Activated naive CD8-positive, alpha-beta T cell (primary cell): ENCODE measurements around the gene FLVCR2.

Experiments used
- H3K27ac Mint-ChIP-seq: one replicate; pipeline ENCODE4 v1.8.0; 2021; ENCODE audit warnings: mixed read lengths
- H3K27me3 Mint-ChIP-seq: one replicate; pipeline ENCODE4 v1.8.0; 2021; ENCODE audit warnings: mixed read lengths
- H3K36me3 Mint-ChIP-seq: one replicate; pipeline ENCODE4 v1.8.0; 2021; ENCODE audit warnings: mixed read lengths
- H3K4me1 Mint-ChIP-seq: one replicate; pipeline ENCODE4 v1.8.0; 2021; ENCODE audit warnings: low read depth, mixed read lengths
- H3K4me3 Mint-ChIP-seq: one replicate; pipeline ENCODE4 v1.8.0; 2021; ENCODE audit warnings: mild to moderate bottlenecking, mixed read lengths
- H3K9me3 Mint-ChIP-seq: one replicate; pipeline ENCODE4 v1.8.0; 2021; ENCODE audit warnings: low read depth, mixed read lengths

Gene FLVCR2

DNA sequence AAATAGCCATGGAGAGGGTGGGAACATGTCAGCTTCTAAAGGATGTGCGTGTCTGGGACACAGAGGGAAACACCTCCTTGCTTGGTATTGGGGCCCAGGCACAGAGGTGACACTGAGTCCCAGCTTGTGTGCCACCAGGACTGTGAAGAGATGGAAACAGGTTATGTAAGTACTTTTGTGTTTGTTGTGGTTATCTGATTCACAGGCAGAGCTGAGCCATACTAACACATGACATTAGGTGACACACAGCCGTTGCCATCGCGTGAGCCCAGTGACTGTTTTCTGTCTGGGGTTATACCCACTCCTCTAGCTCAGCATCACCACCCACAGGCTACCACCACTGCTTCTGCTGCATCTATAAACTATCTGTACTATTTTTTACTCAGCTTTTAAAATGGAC is 12.1 kb upstream of the FLVCR2 start:
- Mint-ChIP-seq H3K27ac (peak overlapping the region; percentile 97), H3K4me3 (peak overlapping the region; percentile 74), H3K36me3 (no peaks in the 10 kb centered on the region), H3K27me3 (no peaks in the 10 kb centered on the region), H3K4me1 (peaks cover 56% of the 10 kb centered on the region), H3K9me3 (no peaks in the 10 kb centered on the region)

DNA sequence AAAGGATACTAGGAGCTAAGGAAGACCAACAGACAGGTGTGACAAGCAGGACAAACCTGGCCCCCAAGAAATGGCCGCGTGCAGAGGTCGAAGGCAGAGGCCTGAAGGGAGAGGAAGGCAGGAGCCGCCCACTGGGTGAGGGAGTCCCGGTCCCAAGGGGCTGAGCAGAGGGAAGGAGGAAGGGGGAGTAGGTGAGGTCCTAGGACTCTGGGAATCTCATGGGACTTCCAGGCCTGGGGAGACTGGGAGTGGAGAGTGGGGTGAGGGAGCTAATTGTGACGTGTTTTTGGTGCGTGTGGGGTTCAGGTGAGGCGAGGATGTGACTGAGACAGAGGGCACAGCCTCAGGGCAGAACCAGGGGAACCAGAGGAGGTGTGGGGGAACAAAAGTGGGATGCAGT is 11.7 kb upstream of the FLVCR2 start:
- H3K27ac Mint-ChIP-seq, result peak overlapping the region; percentile 97
- H3K4me1 Mint-ChIP-seq, result peaks cover 52% of the 10 kb centered on the region
- no peaks in the 10 kb centered on the region for H3K9me3 Mint-ChIP-seq
- H3K4me3 Mint-ChIP-seq, result peak overlapping the region; percentile 74
- no peaks in the 10 kb centered on the region for H3K36me3 Mint-ChIP-seq
- H3K27me3 Mint-ChIP-seq, result no peaks in the 10 kb centered on the region

DNA sequence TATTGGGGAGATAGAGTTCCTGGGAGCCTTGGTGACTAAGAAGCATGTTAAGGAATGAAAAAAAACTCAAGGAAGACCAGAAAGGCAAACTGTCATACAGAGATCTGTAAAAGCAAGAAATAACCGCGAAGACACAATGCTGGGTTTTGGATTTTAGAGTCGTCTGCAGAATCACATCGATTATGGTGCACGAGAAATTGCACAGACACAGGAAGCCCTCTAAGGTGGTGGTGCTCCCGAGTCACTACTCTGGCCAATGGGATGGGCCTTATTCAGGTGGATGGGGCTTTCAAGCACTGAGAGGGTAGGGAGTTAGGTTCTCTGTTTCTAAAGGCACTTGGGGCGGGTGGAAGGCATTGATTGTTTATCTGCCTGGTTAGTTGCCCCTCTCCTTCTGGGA is 10.3 kb upstream of the FLVCR2 start:
- no peaks in the 10 kb centered on the region for H3K36me3 Mint-ChIP-seq
- H3K4me1 Mint-ChIP-seq, result peaks cover 47% of the 10 kb centered on the region
- peak overlapping the region; percentile 92 for H3K27ac Mint-ChIP-seq
- no peaks in the 10 kb centered on the region for H3K9me3 Mint-ChIP-seq
- H3K4me3 Mint-ChIP-seq, result no peak overlapping the region
- no peaks in the 10 kb centered on the region for H3K27me3 Mint-ChIP-seq

DNA sequence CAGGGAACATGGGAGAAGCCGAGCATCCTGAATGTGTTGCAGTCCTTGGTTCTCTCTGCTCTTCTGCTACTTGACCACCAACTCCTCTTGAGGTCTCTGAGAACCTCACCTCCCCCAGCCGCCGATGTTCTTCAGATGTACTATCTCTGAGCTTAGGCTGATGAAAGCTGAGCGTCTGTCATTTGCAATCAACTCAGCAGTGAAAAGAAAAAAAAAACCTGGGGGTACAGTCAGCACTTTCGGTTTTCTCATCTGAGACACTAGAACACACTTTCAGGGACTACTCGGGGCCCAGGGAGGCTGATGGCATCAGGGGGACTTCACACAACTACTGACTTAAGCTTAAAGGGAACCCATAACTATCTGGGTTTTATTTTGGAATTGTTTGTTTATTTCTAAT is 9.6 kb upstream of the FLVCR2 start:
- Mint-ChIP-seq H3K36me3 (peaks cover 3% of the 10 kb centered on the region), H3K4me3 (no peak overlapping the region), H3K4me1 (peaks cover 47% of the 10 kb centered on the region), H3K27ac (peak overlapping the region; percentile 69), H3K9me3 (no peaks in the 10 kb centered on the region), H3K27me3 (no peaks in the 10 kb centered on the region)

DNA sequence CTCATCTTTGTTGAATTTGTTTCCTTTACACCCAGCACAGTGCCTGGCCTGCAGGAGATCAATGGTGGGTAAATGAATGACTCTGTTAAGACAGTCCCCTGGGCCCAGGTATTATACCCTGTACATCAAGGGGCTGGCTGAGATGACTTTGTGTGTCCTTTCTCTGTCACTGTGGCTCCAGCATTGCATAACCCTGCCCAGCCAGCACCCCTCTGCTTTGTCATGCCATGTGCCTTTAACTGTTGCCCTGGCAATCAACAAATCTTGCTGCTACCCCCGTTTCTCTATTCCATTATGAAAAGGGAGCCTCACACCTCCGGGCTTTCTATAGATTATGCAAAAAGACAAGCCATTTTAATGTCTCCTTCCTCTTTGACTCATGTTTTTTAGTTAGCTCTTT is 7.6 kb upstream of the FLVCR2 start:
- Mint-ChIP-seq H3K27ac (peak overlapping the region; percentile 75), H3K9me3 (no peaks in the 10 kb centered on the region), H3K27me3 (no peaks in the 10 kb centered on the region), H3K4me3 (no peak overlapping the region), H3K36me3 (peaks cover 3% of the 10 kb centered on the region), H3K4me1 (peaks cover 34% of the 10 kb centered on the region)

DNA sequence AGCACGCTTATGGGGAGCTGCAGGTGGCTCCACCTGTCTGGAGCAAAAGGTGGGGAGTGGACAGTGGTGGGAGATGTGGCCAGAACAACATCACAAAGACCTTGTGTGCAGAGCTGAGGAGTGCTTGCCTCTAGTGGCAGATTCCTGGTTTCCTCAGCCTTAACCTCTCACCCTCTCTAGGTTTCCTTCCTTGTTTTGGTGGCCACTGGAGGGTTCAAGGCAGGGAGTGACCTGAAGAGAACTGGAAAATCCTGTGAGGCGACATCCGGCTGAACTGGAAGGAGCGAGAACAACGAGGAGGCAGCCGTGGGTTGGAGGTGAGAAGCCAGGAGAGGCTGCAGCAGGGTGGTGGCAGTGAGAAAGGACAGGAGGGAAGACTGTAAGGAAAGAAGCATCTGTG is 6.3 kb upstream of the FLVCR2 start:
- H3K4me3 Mint-ChIP-seq, result no peak overlapping the region
- H3K27ac Mint-ChIP-seq, result peak overlapping the region; percentile 56

DNA sequence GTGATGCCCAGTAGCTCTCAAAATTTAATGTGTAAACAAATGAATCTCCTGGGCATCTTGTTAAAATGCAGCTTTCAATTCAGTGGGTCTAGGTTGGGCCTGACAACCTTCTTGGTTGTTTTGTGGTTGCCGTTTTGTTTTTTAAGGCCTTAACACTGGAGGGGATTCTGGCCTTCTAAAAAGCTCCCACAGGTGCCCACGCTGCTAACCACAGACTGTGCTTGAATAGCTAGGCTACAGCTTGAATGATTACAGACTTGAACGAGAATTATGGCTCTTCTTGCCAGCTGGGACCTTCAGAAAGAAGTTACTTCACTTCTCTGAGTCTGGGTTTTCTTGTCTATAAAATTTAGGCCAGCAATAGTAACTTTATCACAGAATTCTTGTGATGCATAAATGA is 1.3 kb upstream of the FLVCR2 start:
- peaks cover 3% of the 10 kb centered on the region for H3K36me3 Mint-ChIP-seq
- H3K4me1 Mint-ChIP-seq, result peaks cover 13% of the 10 kb centered on the region
- H3K9me3 Mint-ChIP-seq, result no peaks in the 10 kb centered on the region
- no peaks in the 10 kb centered on the region for H3K27me3 Mint-ChIP-seq
- no peak overlapping the region for H3K4me3 Mint-ChIP-seq
- peak overlapping the region; percentile 87 for H3K27ac Mint-ChIP-seq

More for the DNA sequence above, 6.3 kb upstream of the FLVCR2 start:
- Mint-ChIP-seq H3K9me3 (no peaks in the 10 kb centered on the region), H3K27me3 (no peaks in the 10 kb centered on the region), H3K36me3 (peaks cover 3% of the 10 kb centered on the region), H3K4me1 (peaks cover 21% of the 10 kb centered on the region)

DNA sequence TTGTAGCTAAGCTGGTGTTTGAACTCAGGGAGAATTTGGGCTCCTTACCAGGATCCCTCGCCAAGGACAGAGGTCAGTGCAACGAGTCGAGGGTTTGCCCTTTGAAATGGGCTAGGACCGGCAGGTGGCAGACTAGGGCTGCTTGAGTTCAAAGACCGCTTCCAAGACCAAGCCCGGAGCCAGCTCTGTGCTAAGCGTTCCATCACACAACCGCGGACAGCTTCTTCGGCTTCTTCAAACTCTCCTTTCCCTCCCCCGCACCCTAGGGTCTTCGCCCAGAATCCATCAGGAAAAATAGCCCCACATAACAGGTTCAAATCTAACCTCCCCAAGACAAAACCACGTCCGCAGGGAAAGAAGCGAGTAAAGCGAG is 705 bp upstream of the FLVCR2 start:
- no peak overlapping the region for H3K4me3 Mint-ChIP-seq
- peaks cover 13% of the 10 kb centered on the region for H3K4me1 Mint-ChIP-seq
- H3K27me3 Mint-ChIP-seq, result no peaks in the 10 kb centered on the region
- peak overlapping the region; percentile 87 for H3K27ac Mint-ChIP-seq
- H3K9me3 Mint-ChIP-seq, result no peaks in the 10 kb centered on the region
- peaks cover 3% of the 10 kb centered on the region for H3K36me3 Mint-ChIP-seq

DNA sequence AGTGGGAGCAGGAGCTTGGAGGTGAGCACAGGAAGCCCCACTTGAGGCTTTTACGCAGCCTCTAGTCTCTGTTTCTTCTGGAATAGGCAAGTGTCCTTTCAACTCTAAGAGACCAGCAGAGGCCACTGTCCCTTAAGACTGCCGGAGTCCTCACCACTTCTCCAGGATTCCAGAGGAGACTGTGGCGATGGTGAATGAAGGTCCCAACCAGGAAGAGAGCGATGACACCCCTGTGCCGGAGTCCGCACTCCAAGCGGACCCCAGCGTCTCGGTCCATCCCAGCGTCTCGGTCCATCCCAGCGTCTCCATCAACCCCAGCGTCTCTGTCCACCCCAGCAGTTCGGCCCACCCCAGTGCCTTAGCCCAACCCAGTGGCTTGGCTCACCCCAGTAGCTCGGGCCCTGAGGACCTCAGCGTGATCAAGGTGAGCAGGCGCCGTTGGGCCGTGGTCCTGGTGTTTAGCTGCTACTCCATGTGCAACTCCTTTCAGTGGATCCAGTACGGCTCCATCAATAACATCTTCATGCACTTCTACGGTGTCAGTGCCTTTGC is 442 bp downstream of the FLVCR2 start:
- no peaks in the 10 kb centered on the region for H3K36me3 Mint-ChIP-seq
- H3K27me3 Mint-ChIP-seq, result no peaks in the 10 kb centered on the region
- no peaks in the 10 kb centered on the region for H3K9me3 Mint-ChIP-seq
- H3K4me3 Mint-ChIP-seq, result no peak overlapping the region
- H3K27ac Mint-ChIP-seq, result no peak overlapping the region
- peaks cover 13% of the 10 kb centered on the region for H3K4me1 Mint-ChIP-seq

DNA sequence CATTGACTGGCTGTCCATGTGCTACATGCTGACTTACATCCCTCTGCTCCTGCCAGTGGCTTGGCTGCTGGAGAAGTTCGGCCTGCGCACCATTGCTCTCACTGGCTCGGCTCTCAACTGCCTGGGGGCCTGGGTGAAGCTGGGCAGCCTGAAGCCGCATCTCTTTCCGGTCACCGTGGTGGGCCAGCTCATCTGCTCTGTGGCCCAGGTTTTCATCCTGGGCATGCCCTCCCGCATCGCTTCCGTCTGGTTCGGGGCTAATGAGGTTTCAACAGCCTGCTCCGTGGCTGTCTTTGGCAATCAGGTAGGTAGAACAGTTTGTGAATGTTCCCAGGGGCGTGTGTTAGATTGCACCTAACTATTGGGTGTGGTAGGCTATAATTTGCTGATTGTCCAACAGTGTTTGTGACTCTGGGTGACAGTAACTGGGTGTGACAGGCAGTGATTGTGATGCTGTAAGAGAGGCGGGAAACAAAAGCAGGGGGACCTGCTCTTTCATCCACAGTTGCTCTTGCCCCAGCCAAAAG is 981 bp downstream of the FLVCR2 start:
- no peaks in the 10 kb centered on the region for H3K9me3 Mint-ChIP-seq
- H3K27me3 Mint-ChIP-seq, result no peaks in the 10 kb centered on the region
- H3K27ac Mint-ChIP-seq, result peak overlapping the region; percentile 43
- H3K36me3 Mint-ChIP-seq, result no peaks in the 10 kb centered on the region
- peaks cover 13% of the 10 kb centered on the region for H3K4me1 Mint-ChIP-seq
- no peak overlapping the region for H3K4me3 Mint-ChIP-seq

DNA sequence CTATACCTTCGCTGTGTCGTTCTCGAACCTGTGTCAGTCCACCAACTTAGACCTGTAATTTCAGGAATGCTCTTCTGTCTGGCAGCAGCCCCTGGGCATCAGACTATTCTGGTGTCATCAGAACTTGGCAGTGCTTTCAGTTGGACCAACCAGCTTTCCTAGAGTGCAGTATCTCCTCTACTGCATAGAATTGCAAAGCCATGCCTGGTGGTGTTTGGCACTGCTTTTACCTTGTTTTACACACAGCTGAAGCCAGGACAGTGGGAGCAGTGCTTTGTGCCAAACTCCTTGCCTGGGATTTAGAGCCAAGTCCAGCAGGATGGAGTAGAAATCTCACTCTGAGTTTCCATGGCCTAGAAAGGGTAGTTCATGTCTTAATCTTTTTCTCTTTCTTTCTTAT is 1.5 kb downstream of the FLVCR2 start:
- no peaks in the 10 kb centered on the region for H3K27me3 Mint-ChIP-seq
- H3K27ac Mint-ChIP-seq, result no peak overlapping the region
- H3K9me3 Mint-ChIP-seq, result no peaks in the 10 kb centered on the region
- no peak overlapping the region for H3K4me3 Mint-ChIP-seq
- H3K36me3 Mint-ChIP-seq, result no peaks in the 10 kb centered on the region
- H3K4me1 Mint-ChIP-seq, result peaks cover 13% of the 10 kb centered on the region

DNA sequence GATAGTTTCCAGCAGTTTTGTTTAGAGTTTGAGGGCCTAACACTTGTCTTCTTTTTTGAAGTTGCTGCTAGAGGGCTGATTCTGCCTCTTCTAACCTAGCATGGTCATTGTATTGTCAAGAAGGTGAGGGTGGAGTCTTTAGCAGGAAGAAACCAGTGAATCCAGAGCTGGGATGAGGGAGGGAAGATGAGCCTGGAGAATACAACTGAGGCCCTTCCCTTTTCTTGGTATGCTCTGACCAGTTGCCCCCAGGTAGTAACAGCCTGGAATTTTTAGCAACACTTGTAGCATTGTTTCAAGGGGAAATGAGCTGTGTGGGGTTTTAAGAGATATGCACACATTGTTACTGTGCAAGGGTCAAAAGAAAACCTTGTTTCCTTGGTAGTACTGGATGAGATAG is 9.0 kb downstream of the FLVCR2 start:
- Mint-ChIP-seq H3K27me3 (no peaks in the 10 kb centered on the region), H3K4me1 (no peaks in the 10 kb centered on the region), H3K4me3 (no peak overlapping the region), H3K27ac (no peak overlapping the region), H3K9me3 (no peaks in the 10 kb centered on the region), H3K36me3 (peaks cover 2% of the 10 kb centered on the region)

DNA sequence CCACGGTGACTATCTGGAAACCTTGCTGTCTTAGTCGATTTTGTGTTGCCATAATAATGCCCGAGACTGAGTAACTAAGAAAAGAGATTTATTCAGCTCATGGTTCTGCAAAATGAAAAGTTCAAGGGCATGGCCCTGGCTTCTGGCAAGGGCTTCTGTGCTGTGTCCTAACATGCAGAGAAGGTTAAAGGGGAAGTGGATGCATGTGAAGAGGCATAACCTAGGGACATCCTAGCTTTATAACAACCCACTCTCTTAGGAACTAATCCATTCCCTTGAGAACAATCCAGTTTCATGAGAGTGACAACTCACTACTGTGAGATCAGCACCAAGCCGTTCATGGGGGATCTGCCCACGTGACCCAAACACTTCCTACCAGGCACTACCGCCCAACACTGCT is 11.5 kb downstream of the FLVCR2 start:
- Mint-ChIP-seq H3K9me3 (no peaks in the 10 kb centered on the region), H3K4me3 (no peak overlapping the region), H3K27me3 (no peaks in the 10 kb centered on the region), H3K27ac (no peak overlapping the region), H3K4me1 (no peaks in the 10 kb centered on the region), H3K36me3 (peaks cover 4% of the 10 kb centered on the region)

DNA sequence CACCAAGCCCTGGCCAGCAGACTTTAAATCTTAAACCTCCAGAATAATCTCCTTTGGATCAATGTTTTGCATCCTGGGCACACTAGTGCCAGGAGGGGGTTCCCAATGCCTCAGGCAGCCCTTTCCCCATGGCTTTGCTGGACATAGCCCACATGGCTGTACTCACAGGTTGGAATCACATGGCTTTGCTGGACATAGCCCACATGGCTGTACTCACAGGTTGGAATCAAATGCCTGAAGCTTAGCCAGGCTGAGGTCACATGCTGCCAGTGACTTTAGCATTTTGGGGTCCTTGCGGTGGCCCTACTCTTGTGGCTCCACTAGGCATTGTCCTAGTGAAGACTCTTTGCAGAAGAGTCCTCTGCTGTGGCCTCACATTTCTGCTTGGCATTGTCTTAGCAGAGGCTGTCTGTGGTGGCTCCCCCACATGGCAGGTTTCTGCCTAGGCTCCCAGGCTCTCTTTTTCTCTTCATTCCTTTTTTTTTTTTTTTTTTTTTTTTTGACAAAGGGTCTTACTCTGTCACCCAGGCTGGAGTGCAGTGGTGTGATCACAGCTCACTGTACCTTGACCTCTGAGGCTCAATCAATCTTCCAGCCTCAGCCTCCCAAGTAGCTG is 13.0 kb downstream of the FLVCR2 start:
- no peaks in the 10 kb centered on the region for H3K27me3 Mint-ChIP-seq
- H3K4me3 Mint-ChIP-seq, result no peak overlapping the region
- peaks cover 4% of the 10 kb centered on the region for H3K36me3 Mint-ChIP-seq
- H3K9me3 Mint-ChIP-seq, result no peaks in the 10 kb centered on the region
- no peaks in the 10 kb centered on the region for H3K4me1 Mint-ChIP-seq
- no peak overlapping the region for H3K27ac Mint-ChIP-seq

DNA sequence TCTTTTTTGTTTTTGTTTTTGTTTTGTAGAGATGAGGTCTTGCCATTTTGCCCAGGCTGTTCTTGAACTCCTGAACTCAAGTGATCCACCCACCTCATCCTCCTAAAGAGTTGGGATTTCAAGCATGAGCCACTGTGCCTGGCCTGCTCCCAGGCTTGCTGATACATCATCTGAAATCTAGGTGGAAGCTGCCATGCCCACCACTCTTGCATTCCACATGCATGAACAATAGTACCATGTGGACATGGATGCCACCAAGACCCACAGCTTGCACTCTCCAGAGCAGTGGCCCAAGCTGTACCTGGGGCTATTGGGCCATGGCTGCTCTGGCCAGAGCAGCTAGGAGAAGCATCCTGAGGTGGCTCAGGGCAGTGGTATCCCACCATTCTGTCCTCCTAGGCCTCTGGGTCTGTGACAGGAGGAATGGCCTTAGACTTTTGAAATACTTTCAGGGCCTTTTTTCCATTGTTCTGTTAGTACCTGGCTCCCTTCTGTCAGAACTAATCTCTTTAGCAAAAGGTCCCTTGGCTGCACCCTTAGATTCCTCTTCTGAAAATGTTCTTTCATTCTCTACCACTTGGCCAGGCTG is 13.7 kb downstream of the FLVCR2 start:
- Mint-ChIP-seq H3K4me3 (no peak overlapping the region), H3K27ac (no peak overlapping the region), H3K9me3 (no peaks in the 10 kb centered on the region), H3K4me1 (no peaks in the 10 kb centered on the region), H3K27me3 (no peaks in the 10 kb centered on the region), H3K36me3 (peaks cover 4% of the 10 kb centered on the region)

DNA sequence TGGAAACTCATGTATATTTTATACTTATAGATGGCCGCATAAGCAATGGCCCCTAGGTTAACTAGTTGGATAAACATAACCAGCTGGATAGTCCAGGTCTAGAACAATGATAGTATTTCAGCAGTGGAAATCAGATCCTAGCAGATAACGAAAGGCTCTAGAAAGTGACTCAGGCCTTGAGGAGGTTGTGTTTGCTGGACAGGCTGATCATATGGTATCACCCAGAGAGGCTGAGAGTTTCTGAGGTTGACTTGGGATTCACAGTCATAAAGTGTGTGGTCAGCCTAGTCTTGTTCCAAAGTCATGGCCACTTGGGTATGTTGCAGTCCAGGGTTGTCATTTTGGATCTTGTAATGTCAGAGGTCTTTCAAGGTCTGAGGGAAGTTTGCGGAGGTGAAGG is 16.8 kb downstream of the FLVCR2 start:
- Mint-ChIP-seq H3K4me3 (no peak overlapping the region), H3K27me3 (no peaks in the 10 kb centered on the region), H3K36me3 (peaks cover 4% of the 10 kb centered on the region), H3K27ac (no peak overlapping the region), H3K4me1 (no peaks in the 10 kb centered on the region), H3K9me3 (no peaks in the 10 kb centered on the region)
